HL-60 (cell line): ENCODE results near the gene ZFHX3.

ENCODE experiments used
- DNase-seq, 2 experiments: peaks; one replicate each; pipeline ENCODE4 v3.0.0-alpha.2; 2010 to 2020; ENCODE audit warnings: low read depth in 1 of 2, low spot score in 1 of 2
- H3K27ac ChIP-seq: fragments of 250-450 bp; sonication (Bioruptor Pico); replicated peaks from 2 replicates; pipeline ENCODE4 v1.5.1; 2020; ENCODE audit warnings: mild to moderate bottlenecking, moderate library complexity
- H3K27me3 ChIP-seq: fragments of 250-450 bp; sonication (Bioruptor Pico); 2 replicates; pipeline ENCODE4 v1.5.1; 2021; ENCODE audit warnings: mild to moderate bottlenecking, moderate library complexity; ENCODE audit not compliant: insufficient read depth, poor library complexity, severe bottlenecking
- H3K4me3 ChIP-seq: replicated peaks from 2 replicates; pipeline ENCODE4 v1.5.1; 2011; ENCODE audit warnings: mild to moderate bottlenecking, control low read depth, low read length; ENCODE audit not compliant: insufficient read depth
- GABPA ChIP-seq: IDR thresholded peaks from 2 replicates; pipeline ENCODE4 v1.6.1; 2012; ENCODE audit warnings: low read depth
- POLR2AphosphoS5 ChIP-seq: IDR thresholded peaks from 2 replicates; pipeline ENCODE4 v1.6.1; 2012; ENCODE audit warnings: low read depth
- REST ChIP-seq: IDR thresholded peaks from 2 replicates; pipeline ENCODE4 v1.6.1; 2012; ENCODE audit warnings: low read depth; ENCODE audit not compliant: insufficient replicate concordance
- SPI1 ChIP-seq: IDR thresholded peaks from 2 replicates; pipeline ENCODE4 v1.6.1; 2012; ENCODE audit warnings: low read depth, mild to moderate bottlenecking, borderline replicate concordance
- TF ChIP-seq, protein P1 (sequence below): IDR thresholded peaks from one replicate; pipeline ENCODE4 v1.5.1; 2011; ENCODE audit warnings: low read length, control low read depth, inconsistent platforms; ENCODE audit not compliant: insufficient read depth

The ZFHX3 gene

DNA sequence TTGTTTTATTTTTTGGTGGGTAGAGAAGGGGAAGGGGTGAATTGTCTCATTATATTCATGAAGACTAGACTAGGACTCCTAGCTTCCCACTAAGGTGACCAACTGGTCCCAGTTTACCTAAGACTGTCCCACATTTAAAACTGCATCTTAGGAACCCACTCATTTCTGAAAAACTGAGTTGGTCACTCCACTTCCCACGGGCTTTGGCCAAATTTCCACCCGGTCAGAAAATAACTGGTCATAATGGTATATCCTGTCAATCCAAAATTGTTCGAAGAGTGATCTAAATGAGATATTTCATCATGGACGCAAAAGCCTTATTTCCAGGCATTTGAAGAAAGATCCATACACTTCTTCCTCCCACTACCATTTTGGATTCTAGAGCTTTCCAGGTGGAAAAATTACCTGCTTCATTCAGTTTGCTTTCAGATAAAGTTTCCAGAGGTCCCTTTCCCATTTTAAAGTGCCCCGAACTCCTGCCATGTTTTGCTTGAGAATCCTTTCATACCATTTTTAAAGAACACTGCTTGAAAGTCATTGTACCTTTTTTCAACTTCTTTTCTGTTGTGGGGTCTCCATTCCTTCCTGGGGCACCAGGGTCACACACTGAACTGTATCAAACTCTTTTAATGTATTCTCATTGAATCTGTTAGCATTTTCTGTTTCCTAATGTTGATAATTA is 21.8 kb upstream of the ZFHX3 start:
- TF ChIP-seq SPI1 (no peak), POLR2AphosphoS5 (no peak), GABPA (no peak), REST (no peak)
- TF ChIP-seq, protein P1, sequence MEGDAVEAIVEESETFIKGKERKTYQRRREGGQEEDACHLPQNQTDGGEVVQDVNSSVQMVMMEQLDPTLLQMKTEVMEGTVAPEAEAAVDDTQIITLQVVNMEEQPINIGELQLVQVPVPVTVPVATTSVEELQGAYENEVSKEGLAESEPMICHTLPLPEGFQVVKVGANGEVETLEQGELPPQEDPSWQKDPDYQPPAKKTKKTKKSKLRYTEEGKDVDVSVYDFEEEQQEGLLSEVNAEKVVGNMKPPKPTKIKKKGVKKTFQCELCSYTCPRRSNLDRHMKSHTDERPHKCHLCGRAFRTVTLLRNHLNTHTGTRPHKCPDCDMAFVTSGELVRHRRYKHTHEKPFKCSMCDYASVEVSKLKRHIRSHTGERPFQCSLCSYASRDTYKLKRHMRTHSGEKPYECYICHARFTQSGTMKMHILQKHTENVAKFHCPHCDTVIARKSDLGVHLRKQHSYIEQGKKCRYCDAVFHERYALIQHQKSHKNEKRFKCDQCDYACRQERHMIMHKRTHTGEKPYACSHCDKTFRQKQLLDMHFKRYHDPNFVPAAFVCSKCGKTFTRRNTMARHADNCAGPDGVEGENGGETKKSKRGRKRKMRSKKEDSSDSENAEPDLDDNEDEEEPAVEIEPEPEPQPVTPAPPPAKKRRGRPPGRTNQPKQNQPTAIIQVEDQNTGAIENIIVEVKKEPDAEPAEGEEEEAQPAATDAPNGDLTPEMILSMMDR, result no peak
- no peak overlapping the region for H3K4me3 ChIP-seq
- H3K27me3 ChIP-seq, result peaks cover 16% of the 10 kb centered on the region
- DNase-seq, result no peak
- no peak overlapping the region for H3K27ac ChIP-seq

- peaks cover 24% of the 10 kb centered on the region for H3K27me3 ChIP-seq
- TF ChIP-seq SPI1 (peak; percentile 39; the same call in 1 of the 2 replicates), POLR2AphosphoS5 (no peak), GABPA (no peak)
- DNase-seq, result peak; percentile 50 to 74
- H3K27ac ChIP-seq, result peak overlapping the region; percentile 48
- H3K4me3 ChIP-seq, result no peak overlapping the region
These were observed 20.8 kb upstream of the ZFHX3 start for GRCh38 chr16:73068541-73069401.

- Histone ChIP-seq H3K4me3 (no peak overlapping the region), H3K27me3 (peaks cover 33% of the 10 kb centered on the region), H3K27ac (peak overlapping the region; percentile 48)
- TF ChIP-seq, protein P1, result no peak
- TF ChIP-seq POLR2AphosphoS5, result no peak
- no peak for TF ChIP-seq REST
- TF ChIP-seq SPI1, result no peak
- TF ChIP-seq GABPA, result no peak
- DNase-seq, result no peak
These were observed 20.0 kb upstream of the ZFHX3 start for GRCh38 chr16:73067671-73068540.
